Esophagus muscularis mucosa (tissue), 4 donors: ENCODE data around the gene PID1. TPM values are rescaled to one million over a fixed set of nuclear protein-coding genes. Genes with fewer than 3 reads are reported as not detected.

Source experiments
- DNase-seq: peaks from one replicate; pipeline ENCODE4 v3.0.0-alpha.2; 2017; ENCODE audit errors: extremely low spot score
- H3K27ac ChIP-seq, 4 donors: fragments of 200-600 bp; sonication (generic); replicated peaks in 1 of 4; 1 replicate in 3 of 4; 2 replicates in 1 of 4; pipeline ENCODE4 v1.5.1; 2016 to 2019; ENCODE audit warnings: mild to moderate bottlenecking in 1 of 4
- H3K27me3 ChIP-seq, 4 donors: fragments of 200-600 bp; sonication (generic); one replicate each; pipeline versions ENCODE4 v1.5.1 to v1.6.0; 2016 to 2019
- H3K36me3 ChIP-seq, 4 donors: fragments of 200-600 bp; sonication (generic); one replicate each; pipeline ENCODE4 v1.5.1; 2016 to 2019
- H3K4me1 ChIP-seq, 4 donors: fragments of 200-600 bp; sonication (generic); one replicate each; pipeline ENCODE4 v1.5.1; 2016 to 2019
- H3K4me3 ChIP-seq, 4 donors: fragments of 200-600 bp; sonication (generic); 1 replicate in 2 of 4; 2 replicates in 2 of 4; pipeline ENCODE4 v1.5.1; 2016 to 2019; ENCODE audit warnings: mild to moderate bottlenecking in 4 of 4, moderate library complexity in 1 of 4
- H3K9me3 ChIP-seq, 4 donors: fragments of 200-600 bp; sonication (generic); 1 replicate in 3 of 4; 2 replicates in 1 of 4; pipeline ENCODE4 v1.5.1; 2016 to 2019
- EP300 ChIP-seq: sonication (generic); formaldehyde crosslinking; IDR thresholded peaks from one replicate; pipeline ENCODE4 v1.6.1; 2017; ENCODE audit warnings: antibody characterized with exemption
- POLR2A ChIP-seq: fragments of 450-650 bp; IDR thresholded peaks from one replicate; pipeline ENCODE4 v1.6.1; 2017; ENCODE audit warnings: antibody characterized with exemption, moderate library complexity, mild to moderate bottlenecking, low read depth
- POLR2AphosphoS5 ChIP-seq, 2 donors: sonication (generic); formaldehyde crosslinking; IDR thresholded peaks; one replicate each; pipeline ENCODE4 v1.6.1; 2017; ENCODE audit warnings: antibody characterized with exemption in 2 of 2
- WGBS: methylation state at CpG from one replicate; pipeline ENCODE4 v1.1.5; 2018; 5-methylcytosine and 5-hydroxymethylcytosine counted together
- intact Hi-C: fragments of 100-400 bp; cut with DNase I; formaldehyde crosslinking; loops from one replicate; pipeline ENCODE4 v1.15.1; 2023
- total RNA-seq, 4 donors: library from RNA; depleted of rRNA; stranded (reverse); fragments of >200 nt; gene quantifications; one replicate each; pipeline versions ENCODE4 v1.1.0 to v1.2.1, GENCODE V29; 2016
- TF ChIP-seq, protein P1 (sequence below), 3 experiments: fragments of 200-600 bp in 2 of 3; fragments of 450-650 bp in 1 of 3; sonication (generic) in 2 of 3; IDR thresholded peaks; one replicate each; pipeline ENCODE4 v1.5.1; 2017 to 2019; ENCODE audit warnings: antibody characterized with exemption in 3 of 3, mild to moderate bottlenecking in 2 of 3, moderate library complexity in 1 of 3

Gene PID1
- total RNA-seq, 4 donors from 2014 or later, result 48.2 to 68.7 (median 55.4) TPM

DNA sequence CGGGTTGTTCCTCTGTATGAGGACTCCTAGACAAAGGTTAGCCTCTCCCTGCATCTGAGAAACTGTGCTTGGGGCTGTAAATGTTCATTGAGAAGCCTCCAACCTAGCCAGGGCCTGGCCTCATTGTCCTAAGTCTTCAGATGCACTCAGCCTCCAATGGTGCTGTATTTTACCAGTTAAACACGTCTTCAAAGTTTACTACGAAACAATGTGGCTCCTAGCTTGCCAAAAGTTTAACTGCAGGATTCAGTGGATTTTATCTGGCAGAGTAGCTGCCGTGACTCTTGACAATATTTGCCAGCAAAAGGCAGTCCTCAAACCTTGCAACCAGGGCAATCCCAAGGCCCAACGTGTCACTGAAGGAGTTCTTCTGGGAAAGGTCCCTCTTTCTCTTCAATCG lies 1.1 kb downstream of the PID1 start:
- intact Hi-C loops, result loop anchor here (10.0 kb wide), 1 partner anchor 565 kb away; no protein-coding TSS in a partner anchor
- peak overlapping the region; percentile 65 to 74 (median 66) for H3K4me3 ChIP-seq
- no peak for DNase-seq
- H3K36me3 ChIP-seq, result no peaks in the 10 kb centered on the region
- 58% methylated on average over 6 of the region's 6 CpGs for WGBS
- H3K27me3 ChIP-seq, result peaks cover 0 to 16% (median 0%) of the 10 kb centered on the region in 4 donors
- H3K9me3 ChIP-seq, result no peaks in the 10 kb centered on the region
- H3K4me1 ChIP-seq, result peaks cover 7 to 25% (median 19%) of the 10 kb centered on the region in 4 donors
- peak overlapping the region; percentile 75 to 80 (median 76) for H3K27ac ChIP-seq
- TF ChIP-seq EP300 (no peak), POLR2AphosphoS5 (IDR thresholded peaks at IDR 0.05) (no peak), POLR2A (no peak)
- TF ChIP-seq, protein P1, sequence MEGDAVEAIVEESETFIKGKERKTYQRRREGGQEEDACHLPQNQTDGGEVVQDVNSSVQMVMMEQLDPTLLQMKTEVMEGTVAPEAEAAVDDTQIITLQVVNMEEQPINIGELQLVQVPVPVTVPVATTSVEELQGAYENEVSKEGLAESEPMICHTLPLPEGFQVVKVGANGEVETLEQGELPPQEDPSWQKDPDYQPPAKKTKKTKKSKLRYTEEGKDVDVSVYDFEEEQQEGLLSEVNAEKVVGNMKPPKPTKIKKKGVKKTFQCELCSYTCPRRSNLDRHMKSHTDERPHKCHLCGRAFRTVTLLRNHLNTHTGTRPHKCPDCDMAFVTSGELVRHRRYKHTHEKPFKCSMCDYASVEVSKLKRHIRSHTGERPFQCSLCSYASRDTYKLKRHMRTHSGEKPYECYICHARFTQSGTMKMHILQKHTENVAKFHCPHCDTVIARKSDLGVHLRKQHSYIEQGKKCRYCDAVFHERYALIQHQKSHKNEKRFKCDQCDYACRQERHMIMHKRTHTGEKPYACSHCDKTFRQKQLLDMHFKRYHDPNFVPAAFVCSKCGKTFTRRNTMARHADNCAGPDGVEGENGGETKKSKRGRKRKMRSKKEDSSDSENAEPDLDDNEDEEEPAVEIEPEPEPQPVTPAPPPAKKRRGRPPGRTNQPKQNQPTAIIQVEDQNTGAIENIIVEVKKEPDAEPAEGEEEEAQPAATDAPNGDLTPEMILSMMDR (IDR thresholded peaks at IDR 0.05), result no peak

DNA sequence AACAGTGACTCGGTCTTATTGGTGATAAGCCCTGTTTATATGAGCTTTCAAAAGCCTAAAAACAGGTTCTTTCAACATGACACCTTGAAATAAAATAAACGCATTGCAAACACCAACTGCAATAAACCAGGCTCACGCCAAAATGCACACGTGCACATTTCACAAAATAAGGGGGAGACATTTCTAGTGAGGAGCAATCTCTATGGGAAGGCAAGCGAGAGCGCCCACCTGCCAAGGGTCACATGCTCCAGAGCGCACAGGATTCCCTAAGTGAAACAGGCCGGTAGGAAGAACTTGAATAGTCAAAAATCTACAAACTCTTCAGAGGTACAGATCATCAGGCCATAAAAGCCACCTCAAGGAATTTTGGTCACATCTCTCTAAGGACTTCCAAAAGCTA lies 1.9 kb downstream of the PID1 start:
- Histone ChIP-seq H3K4me1 (peaks cover 7 to 25% (median 19%) of the 10 kb centered on the region in 4 donors), H3K9me3 (no peaks in the 10 kb centered on the region), H3K36me3 (no peaks in the 10 kb centered on the region), H3K4me3 (peak overlapping the region; percentile 65 to 74 (median 66)), H3K27me3 (peaks cover 0 to 16% (median 0%) of the 10 kb centered on the region in 4 donors), H3K27ac (peak overlapping the region; percentile 75 to 80 (median 76))
- DNase-seq, result no peak
- 83% methylated on average over 8 of the region's 8 CpGs for WGBS
- TF ChIP-seq, protein P1 (IDR thresholded peaks at IDR 0.05), result no peak
- TF ChIP-seq POLR2A (no peak), POLR2AphosphoS5 (IDR thresholded peaks at IDR 0.05) (no peak), EP300 (no peak)
- intact Hi-C loops, result no loop called here

DNA sequence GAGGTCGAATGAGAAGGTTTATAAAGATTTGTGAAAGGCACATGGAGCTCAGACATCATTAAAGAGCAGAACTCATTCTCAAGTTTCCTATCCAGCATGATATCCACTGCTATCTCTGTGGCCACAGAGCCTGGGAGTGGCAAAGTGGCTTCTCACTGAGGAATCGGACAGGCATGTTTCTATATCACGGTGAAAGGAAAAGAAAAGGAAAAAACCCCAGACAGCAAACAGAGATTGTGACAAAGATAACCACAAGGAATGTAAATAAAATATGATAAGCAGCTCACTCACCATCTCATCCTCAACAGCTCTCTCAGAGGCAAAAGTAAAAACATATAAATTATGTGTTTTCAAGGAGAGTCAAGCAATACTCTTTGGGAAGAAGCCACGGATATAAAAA lies 2.5 kb downstream of the PID1 start:
- Histone ChIP-seq H3K36me3 (no peaks in the 10 kb centered on the region), H3K27me3 (peaks cover 0 to 16% (median 0%) of the 10 kb centered on the region in 4 donors), H3K4me1 (peaks cover 7 to 21% (median 17%) of the 10 kb centered on the region in 4 donors), H3K27ac (peak overlapping the region; percentile 75 to 80 (median 76)), H3K4me3 (peak overlapping the region; percentile 65 to 74 (median 66)), H3K9me3 (no peaks in the 10 kb centered on the region)
- intact Hi-C loops, result no loop called here
- no peak for TF ChIP-seq EP300
- TF ChIP-seq, protein P1 (IDR thresholded peaks at IDR 0.05), result no peak
- TF ChIP-seq POLR2A, result no peak
- no peak for TF ChIP-seq POLR2AphosphoS5 (IDR thresholded peaks at IDR 0.05)
- DNase-seq, result no peak
- 63% methylated on average over 4 of the region's 4 CpGs for WGBS

DNA sequence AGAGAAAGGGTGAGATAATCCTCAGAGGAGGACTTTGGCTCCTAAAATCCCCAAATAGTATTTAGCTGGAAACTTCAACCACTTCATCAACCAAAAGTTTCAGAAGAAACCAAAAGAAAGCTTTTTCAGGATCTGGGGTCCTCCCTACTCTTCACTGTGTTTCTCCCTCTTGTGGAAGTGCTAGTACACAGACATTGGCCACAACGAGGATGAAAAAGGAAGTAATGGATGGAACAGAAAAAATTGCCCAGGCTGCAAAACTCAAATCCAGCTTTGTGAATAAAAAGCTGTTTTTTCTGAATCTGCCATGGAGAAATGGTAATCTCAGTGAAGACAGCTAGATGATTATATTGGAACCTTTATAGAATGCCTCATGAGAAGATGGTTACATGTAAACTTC lies 4.0 kb downstream of the PID1 start:
- Histone ChIP-seq H3K36me3 (peaks cover 0 to 2% (median 0%) of the 10 kb centered on the region in 4 donors), H3K4me1 (peaks cover 0 to 12% (median 10%) of the 10 kb centered on the region in 4 donors), H3K4me3 (peak overlapping the region; percentile 5 to 74 (median 65)), H3K27me3 (peaks cover 0 to 16% (median 0%) of the 10 kb centered on the region in 4 donors), H3K27ac (peak overlapping the region; percentile 13 to 77 (median 48)), H3K9me3 (no peaks in the 10 kb centered on the region)
- TF ChIP-seq EP300 (no peak), POLR2AphosphoS5 (IDR thresholded peaks at IDR 0.05) (no peak), POLR2A (no peak)
- TF ChIP-seq, protein P1 (IDR thresholded peaks at IDR 0.05), result peak in 1 of 3 experiments; percentile 20
- intact Hi-C loops, result no loop called here
- WGBS, result 52% methylated on average over 1 of the region's 1 CpG
- DNase-seq, result no peak

DNA sequence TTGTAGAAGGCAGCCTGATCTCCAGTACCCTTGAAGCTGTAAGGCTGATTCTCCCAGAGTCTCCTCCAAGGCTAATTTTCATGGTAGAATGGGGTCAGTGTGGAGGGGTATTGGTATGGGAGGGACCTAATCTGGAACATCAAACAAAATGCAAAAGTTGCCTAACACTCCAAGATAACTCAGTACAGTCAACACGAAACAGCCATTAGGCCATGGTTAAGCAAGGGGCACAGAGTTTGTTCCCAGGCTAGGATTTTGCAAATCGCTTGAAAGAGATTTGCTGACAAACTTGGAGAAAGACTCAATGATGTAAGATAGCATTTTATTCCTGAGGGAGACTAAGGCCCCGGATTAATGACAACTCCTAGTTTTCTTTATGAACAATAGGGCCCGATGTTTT lies 5.4 kb downstream of the PID1 start:
- WGBS, result 66% methylated on average over 4 of the region's 4 CpGs
- DNase-seq, result no peak
- Histone ChIP-seq H3K4me3 (peak overlapping the region in 3 of 4 donors; percentile 5 to 74 (median 65)), H3K4me1 (peaks cover 0 to 8% (median 4%) of the 10 kb centered on the region in 4 donors), H3K36me3 (peaks cover 0 to 3% (median 0%) of the 10 kb centered on the region in 4 donors), H3K27ac (peak overlapping the region in 3 of 4 donors; percentile 47 to 77 (median 50)), H3K27me3 (peaks cover 0 to 13% (median 0%) of the 10 kb centered on the region in 4 donors), H3K9me3 (peaks cover 0 to 9% (median 8%) of the 10 kb centered on the region in 4 donors)
- intact Hi-C loops, result no loop called here
- TF ChIP-seq POLR2AphosphoS5 (IDR thresholded peaks at IDR 0.05) (peak in 1 of 2 donors; percentile 44), EP300 (no peak)
